GM12872 (cell line): ENCODE measurements around the gene TYMP.

Source experiments
- TF ChIP-seq, protein P1 (sequence below): IDR thresholded peaks from 3 replicates; pipeline ENCODE4 v1.5.1; 2011; ENCODE audit warnings: low read depth, mild to moderate bottlenecking, low read length, moderate library complexity; ENCODE audit not compliant: insufficient read depth

Gene TYMP

DNA sequence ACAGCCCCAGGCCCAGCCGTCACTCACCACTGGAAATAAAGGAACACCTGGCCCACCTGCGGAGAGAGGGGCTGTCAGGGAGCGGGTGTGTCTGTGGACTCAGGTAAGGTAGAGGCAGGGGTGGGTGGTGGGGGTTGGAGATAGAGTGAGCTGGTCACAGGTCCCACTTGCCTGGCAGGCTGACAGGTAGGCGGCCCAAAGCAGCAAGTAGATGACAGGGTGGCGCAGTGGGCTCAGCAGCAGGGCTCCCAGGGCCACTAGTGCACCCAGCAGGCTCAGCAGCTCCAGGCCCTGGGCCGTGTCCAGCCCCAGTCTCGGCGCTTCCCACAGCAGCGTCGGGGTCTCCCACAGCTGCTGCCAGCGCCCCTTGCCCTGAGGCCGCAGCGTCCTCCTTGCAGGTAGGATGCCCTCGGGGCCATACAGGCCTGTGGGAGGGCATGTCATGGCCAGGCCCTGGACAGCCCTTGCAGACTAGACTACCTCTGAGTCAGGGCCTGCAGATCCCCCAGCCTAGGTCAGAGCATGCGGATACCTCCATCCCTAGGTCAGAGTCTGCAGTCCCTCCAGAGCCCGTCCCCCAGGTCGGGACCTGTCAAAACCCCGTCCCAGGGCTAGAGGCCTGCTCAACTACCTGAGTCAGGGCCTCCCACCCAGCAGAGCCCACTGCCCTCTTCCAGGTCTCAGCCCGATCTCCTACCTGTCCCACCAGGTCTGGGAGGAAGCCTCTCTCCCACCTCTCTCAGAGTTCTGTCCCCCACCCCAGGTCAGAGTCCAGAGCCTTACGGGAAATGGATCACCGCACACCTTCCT is 23.0 kb downstream of the TYMP start:
- TF ChIP-seq, protein P1, sequence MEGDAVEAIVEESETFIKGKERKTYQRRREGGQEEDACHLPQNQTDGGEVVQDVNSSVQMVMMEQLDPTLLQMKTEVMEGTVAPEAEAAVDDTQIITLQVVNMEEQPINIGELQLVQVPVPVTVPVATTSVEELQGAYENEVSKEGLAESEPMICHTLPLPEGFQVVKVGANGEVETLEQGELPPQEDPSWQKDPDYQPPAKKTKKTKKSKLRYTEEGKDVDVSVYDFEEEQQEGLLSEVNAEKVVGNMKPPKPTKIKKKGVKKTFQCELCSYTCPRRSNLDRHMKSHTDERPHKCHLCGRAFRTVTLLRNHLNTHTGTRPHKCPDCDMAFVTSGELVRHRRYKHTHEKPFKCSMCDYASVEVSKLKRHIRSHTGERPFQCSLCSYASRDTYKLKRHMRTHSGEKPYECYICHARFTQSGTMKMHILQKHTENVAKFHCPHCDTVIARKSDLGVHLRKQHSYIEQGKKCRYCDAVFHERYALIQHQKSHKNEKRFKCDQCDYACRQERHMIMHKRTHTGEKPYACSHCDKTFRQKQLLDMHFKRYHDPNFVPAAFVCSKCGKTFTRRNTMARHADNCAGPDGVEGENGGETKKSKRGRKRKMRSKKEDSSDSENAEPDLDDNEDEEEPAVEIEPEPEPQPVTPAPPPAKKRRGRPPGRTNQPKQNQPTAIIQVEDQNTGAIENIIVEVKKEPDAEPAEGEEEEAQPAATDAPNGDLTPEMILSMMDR: no peak

DNA sequence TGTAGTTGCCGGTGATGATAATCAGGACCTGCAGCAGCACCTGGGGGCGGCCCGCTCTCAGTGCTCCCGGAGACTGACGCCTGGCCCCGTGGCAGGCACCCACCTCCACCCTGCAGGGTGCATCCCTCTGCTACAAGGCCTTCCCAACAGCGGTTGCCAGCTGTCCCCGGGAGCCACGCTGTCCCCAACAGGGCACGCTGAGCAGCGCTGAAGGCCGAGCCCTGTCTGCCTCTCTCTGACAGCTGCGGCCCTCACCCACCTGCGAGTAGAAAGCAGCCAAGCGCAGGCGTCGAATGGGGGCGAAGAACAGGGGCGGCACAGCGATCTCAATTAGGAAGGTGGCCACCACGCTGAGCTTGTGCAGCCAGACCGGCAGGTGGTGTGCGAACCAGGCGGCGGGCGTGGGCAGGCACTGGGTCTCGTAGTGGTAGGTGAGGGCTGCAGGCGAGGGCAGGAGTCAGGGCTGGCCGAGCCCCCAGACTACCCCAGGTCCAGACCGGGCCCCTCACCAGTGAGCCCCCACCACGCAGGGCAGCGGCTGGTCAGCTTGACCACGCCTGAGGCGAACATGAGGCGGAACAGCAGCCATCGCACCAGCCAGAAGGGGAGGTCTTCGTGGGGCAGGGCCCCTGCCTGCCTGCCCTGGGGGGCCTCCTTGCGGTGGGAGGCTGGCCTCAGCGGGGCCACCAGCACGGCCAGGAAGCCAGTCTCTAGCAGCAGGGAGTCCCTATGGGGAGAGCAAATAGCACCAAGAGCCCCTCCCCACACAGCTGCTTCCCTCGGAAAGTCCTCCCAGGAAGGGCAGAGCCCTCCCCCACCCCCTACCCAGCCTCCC is 23.8 kb downstream of the TYMP start:
- TF ChIP-seq, protein P1: no peak

DNA sequence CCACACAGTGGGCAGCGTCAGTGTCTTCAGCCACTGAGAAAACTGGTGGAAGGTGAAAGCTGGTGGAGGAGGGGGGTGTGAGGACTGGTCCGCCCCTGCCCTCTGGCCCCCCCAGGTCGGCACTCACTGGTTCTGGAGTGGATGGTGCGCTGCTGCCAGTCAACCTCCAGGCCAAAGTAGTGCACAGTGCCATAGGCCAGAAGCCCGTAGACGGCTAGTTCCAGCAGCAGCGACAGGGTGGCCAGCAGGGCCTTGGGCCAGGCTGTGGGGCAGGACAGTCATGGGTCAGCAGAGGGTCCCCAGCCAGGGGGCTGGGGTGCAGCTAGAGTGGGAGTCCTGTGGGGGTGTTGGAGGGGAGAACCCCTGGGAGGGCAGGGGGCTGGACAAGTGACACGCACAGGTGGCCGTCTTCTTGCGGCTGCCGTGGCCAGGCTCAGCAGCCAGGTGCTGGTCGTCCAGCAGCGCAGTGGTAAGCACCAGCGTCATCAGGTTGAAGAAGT is 24.5 kb downstream of the TYMP start:
- TF ChIP-seq, protein P1: no peak

DNA sequence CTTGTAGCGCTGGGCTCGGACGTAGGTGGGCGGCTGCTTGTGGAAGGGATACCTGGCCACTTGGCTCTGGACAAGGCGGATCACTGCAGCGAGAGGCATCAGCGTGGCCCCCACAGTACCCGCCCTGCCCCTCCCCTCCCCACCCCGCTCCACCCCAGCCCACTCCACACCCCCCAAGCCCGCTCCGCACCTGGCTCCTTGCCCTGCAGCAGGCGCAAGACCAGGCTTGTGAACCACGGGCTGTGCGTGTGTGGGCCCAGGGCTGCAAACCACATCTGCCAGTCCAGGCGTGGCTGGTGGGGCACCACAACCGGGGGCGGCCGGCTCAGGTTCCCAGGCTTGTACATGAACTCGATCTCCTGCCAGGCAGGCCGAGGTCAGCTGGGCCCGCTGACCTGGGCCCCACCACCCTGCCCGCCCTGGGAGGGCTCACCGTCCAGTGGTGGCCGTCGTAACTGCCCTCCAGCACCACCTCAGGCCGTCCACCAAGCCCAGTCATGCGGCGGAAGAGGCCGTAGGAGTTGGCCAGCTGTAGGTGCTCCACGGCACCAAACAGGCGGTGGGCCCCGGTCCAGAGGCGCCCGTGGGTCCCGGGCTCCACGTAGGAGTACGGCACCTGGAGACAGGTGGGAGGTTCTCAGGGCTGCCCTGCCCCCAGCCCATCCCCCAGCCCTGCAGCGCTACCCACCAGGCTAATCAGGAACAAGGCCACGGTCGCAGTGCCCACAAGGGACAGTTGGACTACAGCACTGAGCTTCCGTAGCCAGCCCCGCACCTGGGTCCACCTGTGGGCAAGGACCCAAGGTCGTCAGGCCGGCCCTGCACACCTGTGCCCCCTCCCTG is 25.2 kb downstream of the TYMP start:
- TF ChIP-seq, protein P1: no peak

DNA sequence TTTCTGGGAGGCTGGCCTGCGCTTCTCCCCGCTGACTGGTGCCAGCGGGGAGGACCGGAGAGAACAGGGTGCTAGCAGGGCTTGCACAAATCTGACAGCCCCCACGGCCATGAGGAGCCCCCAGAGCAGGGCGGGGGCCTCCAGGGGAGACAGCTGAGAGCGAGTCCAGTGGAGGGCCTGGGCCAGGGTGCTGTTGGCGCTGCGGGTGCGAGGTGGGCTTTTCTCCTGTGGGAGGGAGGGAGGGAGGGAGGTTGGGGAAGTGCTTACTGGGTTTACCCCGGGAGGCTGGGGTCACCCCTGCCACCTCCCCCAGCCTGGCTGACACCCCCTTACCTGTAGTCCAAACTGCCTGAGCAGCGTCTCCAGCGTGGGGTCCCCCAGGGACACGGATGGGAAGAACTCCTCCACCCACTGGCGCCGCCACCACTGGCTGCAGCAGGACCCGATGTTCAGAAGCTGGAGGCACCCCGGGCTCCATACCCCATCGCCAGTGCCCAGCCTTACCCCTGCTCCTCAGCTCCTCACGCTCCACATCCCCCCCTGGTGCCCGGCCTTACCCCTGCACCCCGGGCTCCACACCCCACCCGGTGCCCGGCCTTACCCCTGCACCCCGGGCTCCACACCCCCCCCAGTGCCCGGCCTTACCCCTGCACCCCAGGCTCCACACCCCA is 26.2 kb downstream of the TYMP start:
- TF ChIP-seq, protein P1: 0 out of 3 replicates have a peak, but pooled peaks have one; percentile 13

DNA sequence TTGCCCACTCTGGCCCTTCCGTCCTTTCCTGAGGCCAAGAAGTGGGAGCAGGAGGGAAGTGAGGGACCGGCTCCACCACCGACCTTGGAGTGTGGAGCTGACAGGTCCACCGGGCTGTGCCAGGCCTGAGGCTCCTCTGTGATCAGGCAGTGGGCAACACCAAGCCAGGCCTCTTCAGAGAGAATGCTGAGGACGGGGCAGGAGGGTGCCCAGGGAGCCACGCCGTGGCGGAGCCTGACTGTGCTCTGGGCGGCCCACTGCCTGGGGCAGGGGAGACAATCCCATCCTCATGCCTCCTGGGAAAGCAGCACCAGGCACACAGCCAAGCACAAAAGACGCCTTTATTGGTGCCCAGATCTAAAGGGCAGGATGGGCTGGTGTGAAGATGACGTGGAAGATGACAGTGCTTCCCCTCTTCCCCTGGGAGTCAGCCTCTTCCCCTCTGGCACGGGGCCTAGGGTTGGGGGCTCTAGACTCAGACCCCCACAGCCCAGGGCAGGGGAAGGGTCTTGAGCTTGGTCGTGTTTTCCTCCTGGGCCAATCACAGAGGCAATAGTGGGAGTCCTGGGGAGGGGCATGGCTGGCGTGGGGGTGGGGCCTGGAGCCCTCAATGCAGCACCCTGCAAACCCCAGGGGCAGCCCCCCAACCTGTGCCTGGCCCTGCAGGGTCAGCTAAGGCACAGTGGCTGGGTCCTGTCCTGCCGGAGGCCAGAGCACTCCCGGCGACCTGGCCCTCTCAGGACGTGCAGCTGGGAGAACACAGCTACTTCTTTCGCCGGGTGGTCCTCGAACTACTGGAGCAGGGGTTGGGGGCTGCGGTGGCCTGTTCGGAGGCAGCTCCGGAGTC is 27.0 kb downstream of the TYMP start:
- TF ChIP-seq, protein P1: no peak
